ENCODE data around the gene ZNF611. TPM values are rescaled to one million over a fixed set of nuclear protein-coding genes. Genes with fewer than 3 reads are reported as not detected.
"Not testable (repeated sequence)": the region's sequence is repeated elsewhere in the genome, so short reads cannot be mapped to it uniquely, and the experiment has no call there.

The ZNF611 gene
- total RNA-seq, 2 experiments from 2014 or later: 10.6 to 23.8 TPM

GRCh38 chr19:52739576-52739975 lies 4.7 kb upstream of the ZNF611 start:
- no peaks in the 10 kb centered on the region for H3K36me3 ChIP-seq (ENCODE audit: insufficient read depth, low read length)
- H4K20me1 ChIP-seq (ENCODE audit: insufficient read depth, low read length): no peaks in the 10 kb centered on the region
- intact Hi-C loops (cut with micrococcal nuclease; ENCODE audit: unreplicated experiment): no loop called here
- H3K79me2 ChIP-seq (ENCODE audit: insufficient read depth, low read depth, low read length): peaks cover under 1% of the 10 kb centered on the region; the same call in 1 of the 2 replicates
- H3K27ac ChIP-seq (ENCODE audit: low read depth, low read length, poor library complexity, severe bottlenecking): no peak overlapping the region
- H2AFZ ChIP-seq (ENCODE audit: low read length): no peak overlapping the region
- BruUV-seq (replicated peaks): no TSS peak
- ChIA-PET POLR2A (no interaction called here), CTCF (ENCODE audit: unreplicated experiment) (no interaction called here)
- no peak overlapping the region for H3K4me3 ChIP-seq (ENCODE audit: low read depth, low read length, poor library complexity, severe bottlenecking)
- no peak for TF ChIP-seq CTCF (conservative IDR thresholded peaks at IDR 0.05; ENCODE audit: low read length)
- no peak for TF ChIP-seq EZH2phosphoT487 (IDR thresholded peaks at IDR 0.05; ENCODE audit: borderline replicate concordance, low read depth, low read length)
- H3K4me1 ChIP-seq (ENCODE audit: insufficient read depth, low read length, poor library complexity, severe bottlenecking): peaks cover 6% of the 10 kb centered on the region
- no peak overlapping the region for H3K4me2 ChIP-seq (ENCODE audit: low read length)
- DNase-seq (ENCODE audit: low spot score): no peak
- H3K9me3 ChIP-seq (ENCODE audit: low read length): 0 out of 2 replicates have a peak, but pooled peaks cover 4% of the 10 kb centered on the region
- no peaks in the 10 kb centered on the region for H3K9me2 ChIP-seq (ENCODE audit: insufficient read depth, low read length)

GRCh38 chr19:52735734-52736133 lies 890 bp upstream of the ZNF611 start:
- no peaks in the 10 kb centered on the region for H4K20me1 ChIP-seq (ENCODE audit: insufficient read depth, low read length)
- TF ChIP-seq EZH2phosphoT487 (IDR thresholded peaks at IDR 0.05; ENCODE audit: borderline replicate concordance, low read depth, low read length) (no peak), CTCF (conservative IDR thresholded peaks at IDR 0.05; ENCODE audit: low read length) (no peak)
- POLR2A ChIA-PET: no interaction called here
- peaks cover 22% of the 10 kb centered on the region for H3K79me2 ChIP-seq (ENCODE audit: insufficient read depth, low read depth, low read length)
- peaks cover 20% of the 10 kb centered on the region for H3K4me1 ChIP-seq (ENCODE audit: insufficient read depth, low read length, poor library complexity, severe bottlenecking)
- CTCF ChIA-PET (ENCODE audit: unreplicated experiment): no interaction called here
- peak overlapping the region; percentile 98; the same call in 1 of the 2 replicates for H2AFZ ChIP-seq (ENCODE audit: low read length)
- H3K4me2 ChIP-seq (ENCODE audit: low read length): no peak overlapping the region
- no peak for DNase-seq (ENCODE audit: low spot score)
- intact Hi-C loops (cut with micrococcal nuclease; ENCODE audit: unreplicated experiment): no loop called here
- H3K36me3 ChIP-seq (ENCODE audit: insufficient read depth, low read length): peaks cover 7% of the 10 kb centered on the region; the same call in 1 of the 2 replicates
- no peak overlapping the region for H3K4me3 ChIP-seq (ENCODE audit: low read depth, low read length, poor library complexity, severe bottlenecking)
- H3K27ac ChIP-seq (ENCODE audit: low read depth, low read length, poor library complexity, severe bottlenecking): no peak overlapping the region
- H3K9me2 ChIP-seq (ENCODE audit: insufficient read depth, low read length): no peaks in the 10 kb centered on the region
- no TSS peak for BruUV-seq (replicated peaks)
- H3K9me3 ChIP-seq (ENCODE audit: low read length): 0 out of 2 replicates have a peak, but pooled peaks cover 4% of the 10 kb centered on the region

- Histone ChIP-seq H4K20me1 (ENCODE audit: insufficient read depth, low read length) (no peaks in the 10 kb centered on the region), H3K9me2 (ENCODE audit: insufficient read depth, low read length) (no peaks in the 10 kb centered on the region), H3K36me3 (ENCODE audit: insufficient read depth, low read length) (peaks cover 14% of the 10 kb centered on the region), H3K9me3 (ENCODE audit: low read length) (0 out of 2 replicates have a peak, but pooled peaks cover 4% of the 10 kb centered on the region), H3K4me2 (ENCODE audit: low read length) (peak overlapping the region; percentile 99), H2AFZ (ENCODE audit: low read length) (peak overlapping the region; percentile 98), H3K4me3 (ENCODE audit: low read depth, low read length, poor library complexity, severe bottlenecking) (peak overlapping the region; percentile 100), H3K27ac (ENCODE audit: low read depth, low read length, poor library complexity, severe bottlenecking) (peak overlapping the region; percentile 70), H3K79me2 (ENCODE audit: insufficient read depth, low read depth, low read length) (peaks cover 22% of the 10 kb centered on the region), H3K4me1 (ENCODE audit: insufficient read depth, low read length, poor library complexity, severe bottlenecking) (peaks cover 20% of the 10 kb centered on the region)
- DNase-seq (ENCODE audit: low spot score): no peak
- CTCF ChIA-PET (ENCODE audit: unreplicated experiment): no interaction called here
- intact Hi-C loops (cut with micrococcal nuclease; ENCODE audit: unreplicated experiment): no loop called here
- POLR2A ChIA-PET: no interaction called here
- TSS peak; percentile 79 for BruUV-seq (replicated peaks)
- TF ChIP-seq EZH2phosphoT487 (IDR thresholded peaks at IDR 0.05; ENCODE audit: borderline replicate concordance, low read depth, low read length): no peak
- no peak for TF ChIP-seq CTCF (conservative IDR thresholded peaks at IDR 0.05; ENCODE audit: low read length)
These were observed 432 bp downstream of the ZNF611 start for GRCh38 chr19:52734331-52734892.

GRCh38 chr19:52726051-52726450 lies 8.8 kb downstream of the ZNF611 start:
- H3K4me1 ChIP-seq (ENCODE audit: insufficient read depth, low read length, poor library complexity, severe bottlenecking); H3K79me2 ChIP-seq (ENCODE audit: insufficient read depth, low read depth, low read length); H2AFZ ChIP-seq (ENCODE audit: low read length); intact Hi-C loops (cut with micrococcal nuclease; ENCODE audit: unreplicated experiment); POLR2A ChIA-PET; BruUV-seq (replicated peaks); H3K4me3 ChIP-seq (ENCODE audit: low read depth, low read length, poor library complexity, severe bottlenecking); DNase-seq (ENCODE audit: low spot score); CTCF ChIA-PET (ENCODE audit: unreplicated experiment); H3K27ac ChIP-seq (ENCODE audit: low read depth, low read length, poor library complexity, severe bottlenecking); H3K9me3 ChIP-seq (ENCODE audit: low read length); H3K9me2 ChIP-seq (ENCODE audit: insufficient read depth, low read length); H4K20me1 ChIP-seq (ENCODE audit: insufficient read depth, low read length); H3K4me2 ChIP-seq (ENCODE audit: low read length): not testable (repeated sequence)
- H3K36me3 ChIP-seq (ENCODE audit: insufficient read depth, low read length): peaks cover 83% of the 10 kb centered on the region
